ENCODE data around the gene PLA2G12A. TPM values are rescaled to one million over a fixed set of nuclear protein-coding genes. Genes with fewer than 3 reads are reported as not detected.

Gene PLA2G12A
- total RNA-seq, 4 donors from 2014 or later, result 16.6 to 110 (median 27.1) TPM

GRCh38 chr4:109662116-109662515, 67.8 kb downstream of the PLA2G12A start:
- Histone ChIP-seq H3K27ac (no peak overlapping the region), H3K27me3 (no peaks in the 10 kb centered on the region), H3K4me3 (no peak overlapping the region), H3K9me3 (no peaks in the 10 kb centered on the region), H3K4me1 (no peaks in the 10 kb centered on the region), H3K36me3 (no peaks in the 10 kb centered on the region)
- no peak for TF ChIP-seq POLR2AphosphoS5 (IDR thresholded peaks at IDR 0.05)
- no peak for ATAC-seq
- 60 to 86% methylated on average over 1 of the region's 2 CpGs for whole genome bisulfite sequencing, 2 donors (ENCODE audit: low coverage in 1 of 2)

Small RNA genes within 50 kb of the gene (small RNA-seq; reads per million reads assigned to genes)
- gene HIGD1AP14, result 0 to 0.45 (median 0) reads per million in 4 donors

Other genes starting within 250 kb of the PLA2G12A start
- gene MCUB, start 169.8 kb downstream of the PLA2G12A start, total RNA-seq, result 10 to 100 TPM in 3 of 4 donors, 1 to 10 TPM in 1; 3.9 to 33.4 (median 13.3) TPM
- 10 to 100 TPM; 11.2 to 20.0 (median 15.6) TPM for gene CASP6, start 26.6 kb downstream of the PLA2G12A start, total RNA-seq
- gene CFI, start 71.9 kb upstream of the PLA2G12A start, total RNA-seq, result 10 to 100 TPM in 3 of 4 donors, 1 to 10 TPM in 1; 6.8 to 19.5 (median 12.9) TPM
- gene GAR1, start 85.7 kb upstream of the PLA2G12A start, total RNA-seq, result 1 to 10 TPM; 3.4 to 9.7 (median 5.1) TPM
- under 1 TPM in 1 of 4 donors, not detected in 3; 0.27 TPM for gene RRH, start 97.9 kb upstream of the PLA2G12A start, total RNA-seq
- gene LRIT3, start 118.0 kb upstream of the PLA2G12A start, total RNA-seq, result under 1 TPM in 1 of 4 donors, not detected in 3; 0.62 TPM
- gene EGF, start 182.8 kb upstream of the PLA2G12A start, total RNA-seq, result 1 to 10 TPM in 1 of 4 donors, under 1 TPM in 2, not detected in 1; 0.23 to 1.3 (median 0.93) TPM

Measured in gastroesophageal sphincter (tissue), 4 donors.